ENCODE measurements around the gene PLCG2.

- TF ChIP-seq TEAD4 (IDR thresholded peaks at IDR 0.05) = no peak
- TF ChIP-seq REST (IDR thresholded peaks at IDR 0.05; ENCODE audit: low read depth) = no peak
- TF ChIP-seq TAF1 (IDR thresholded peaks at IDR 0.05; ENCODE audit: low read depth) = no peak
- TF ChIP-seq, protein P1, sequence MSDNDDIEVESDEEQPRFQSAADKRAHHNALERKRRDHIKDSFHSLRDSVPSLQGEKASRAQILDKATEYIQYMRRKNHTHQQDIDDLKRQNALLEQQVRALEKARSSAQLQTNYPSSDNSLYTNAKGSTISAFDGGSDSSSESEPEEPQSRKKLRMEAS (IDR thresholded peaks at IDR 0.05) = no peak
- TF ChIP-seq EGR1 (IDR thresholded peaks at IDR 0.05) = no peak
Observed at GRCh38 chr16:81891736-81892364, 112.8 kb downstream of the PLCG2 start.
